Measurements from ENCODE around the gene HS1BP3.
A peak's percentile ranks its signal among the peaks of the same experiment; 100 is the strongest.

HS1BP3 gene

DNA sequence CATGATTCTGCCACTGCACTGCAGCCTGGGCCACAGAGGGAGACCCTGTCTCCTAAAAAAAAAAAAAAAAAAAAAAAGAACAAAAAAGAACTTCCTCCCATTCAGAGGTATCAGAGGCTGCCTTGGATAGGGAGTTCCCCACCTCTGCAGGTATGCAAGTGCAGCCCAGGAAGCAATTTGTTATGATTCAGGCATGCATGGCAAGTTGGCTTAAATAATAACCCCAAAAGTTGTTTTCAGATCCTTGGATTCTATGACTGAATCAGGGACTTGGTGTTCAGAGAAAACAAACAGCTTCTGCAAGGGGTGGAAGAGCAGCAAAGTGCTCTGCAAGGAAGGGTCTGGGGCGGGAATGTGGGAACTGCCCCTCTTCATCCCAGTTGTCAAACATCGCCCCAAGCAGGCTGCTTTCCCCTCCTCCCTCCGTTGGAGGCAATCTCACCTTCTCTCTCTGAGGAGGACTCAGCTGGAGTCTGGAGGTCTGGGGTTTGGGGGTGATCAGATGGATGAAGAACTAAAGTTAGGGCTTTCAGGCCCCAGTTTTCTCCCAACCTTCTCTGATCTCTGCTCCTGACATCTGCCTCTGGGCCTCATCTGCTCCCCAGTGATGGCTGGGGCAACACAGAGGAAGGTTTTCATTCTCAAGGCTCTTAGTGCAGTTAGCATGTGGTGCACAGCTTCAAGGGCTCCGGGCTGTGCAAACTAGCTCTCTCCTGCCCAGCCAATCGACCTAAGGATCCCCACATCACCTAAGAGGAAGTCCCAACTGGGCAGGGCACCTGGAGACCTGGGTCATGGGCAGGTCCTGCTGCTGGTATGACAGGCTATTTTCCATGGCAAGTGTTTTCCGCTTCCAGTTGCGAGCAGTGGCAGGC lies 12.5 kb upstream of the HS1BP3 start:
- no peak for DNase-seq

DNA sequence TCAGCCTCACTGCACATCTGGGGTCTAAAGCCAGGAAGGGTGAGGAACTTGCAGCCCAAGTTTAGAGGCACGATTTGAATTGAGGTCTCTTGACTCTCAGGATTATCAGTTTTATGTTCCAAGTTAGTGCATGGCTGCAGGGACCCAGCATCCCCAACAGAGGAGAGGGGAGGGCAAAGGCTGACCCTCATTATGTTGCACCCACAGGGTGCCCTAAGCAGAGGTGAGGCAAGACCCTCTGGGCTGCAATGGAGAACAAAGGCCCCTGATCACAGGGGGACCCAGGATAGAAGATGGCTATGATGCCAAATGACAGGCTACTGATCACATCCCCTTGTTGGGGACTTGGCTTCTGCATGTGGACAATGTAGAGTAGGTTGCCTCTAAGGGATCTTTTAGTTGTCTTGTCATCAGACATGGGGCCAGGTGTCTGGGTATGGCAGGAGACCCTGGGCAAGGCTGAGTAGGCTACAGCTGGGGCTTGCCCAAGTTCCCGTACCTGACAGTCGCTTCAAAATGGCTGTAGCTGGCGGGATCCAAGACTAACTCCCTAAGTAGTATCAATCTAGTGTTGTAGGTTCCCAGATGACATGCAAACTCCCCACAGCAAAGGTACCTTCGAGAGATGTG lies 11.5 kb upstream of the HS1BP3 start:
- no peak for DNase-seq

DNA sequence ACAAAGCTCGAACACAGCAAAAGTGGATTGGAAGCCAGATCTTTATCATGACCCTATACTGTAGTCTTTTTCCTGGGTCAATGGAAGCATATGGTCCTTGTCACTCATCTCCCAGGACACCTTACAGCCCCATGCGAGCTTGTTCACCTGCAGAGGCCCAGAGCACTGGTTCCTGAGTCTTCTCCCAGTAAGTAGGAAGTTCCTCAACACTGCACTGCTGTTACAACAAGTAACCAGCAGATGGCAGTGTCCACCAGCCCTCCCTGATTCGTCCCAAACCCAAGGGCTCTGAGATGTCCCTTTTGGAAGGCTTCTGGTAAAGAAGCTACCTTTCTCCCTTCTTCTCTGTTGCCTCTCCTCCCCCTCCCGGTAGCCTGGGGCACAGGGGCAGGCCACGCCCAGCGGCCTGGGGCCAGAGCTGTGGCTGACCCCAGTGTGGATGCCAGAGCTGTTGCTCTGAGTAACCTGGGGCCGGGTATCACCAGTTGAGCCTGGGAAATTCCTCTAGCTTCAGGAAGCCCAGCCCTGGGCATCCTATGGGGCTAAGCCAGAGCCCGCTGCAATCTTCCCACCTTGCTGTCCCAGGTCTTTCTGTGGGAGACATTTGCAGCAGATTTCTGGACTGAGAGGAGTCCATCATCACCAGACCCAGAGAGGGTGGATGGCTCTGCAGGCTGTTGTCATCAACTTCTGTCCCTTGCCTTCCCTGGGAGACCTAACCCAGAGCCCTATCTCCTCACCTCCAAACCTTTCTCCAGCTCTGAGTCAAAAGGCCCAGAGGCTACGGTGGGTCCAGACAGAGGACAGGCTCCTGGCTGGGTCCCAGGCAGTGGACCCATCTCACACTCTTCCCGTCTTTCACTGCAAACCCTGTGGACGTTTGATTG lies 10.8 kb upstream of the HS1BP3 start:
- DNase-seq, result peak; percentile 52 to 59

DNA sequence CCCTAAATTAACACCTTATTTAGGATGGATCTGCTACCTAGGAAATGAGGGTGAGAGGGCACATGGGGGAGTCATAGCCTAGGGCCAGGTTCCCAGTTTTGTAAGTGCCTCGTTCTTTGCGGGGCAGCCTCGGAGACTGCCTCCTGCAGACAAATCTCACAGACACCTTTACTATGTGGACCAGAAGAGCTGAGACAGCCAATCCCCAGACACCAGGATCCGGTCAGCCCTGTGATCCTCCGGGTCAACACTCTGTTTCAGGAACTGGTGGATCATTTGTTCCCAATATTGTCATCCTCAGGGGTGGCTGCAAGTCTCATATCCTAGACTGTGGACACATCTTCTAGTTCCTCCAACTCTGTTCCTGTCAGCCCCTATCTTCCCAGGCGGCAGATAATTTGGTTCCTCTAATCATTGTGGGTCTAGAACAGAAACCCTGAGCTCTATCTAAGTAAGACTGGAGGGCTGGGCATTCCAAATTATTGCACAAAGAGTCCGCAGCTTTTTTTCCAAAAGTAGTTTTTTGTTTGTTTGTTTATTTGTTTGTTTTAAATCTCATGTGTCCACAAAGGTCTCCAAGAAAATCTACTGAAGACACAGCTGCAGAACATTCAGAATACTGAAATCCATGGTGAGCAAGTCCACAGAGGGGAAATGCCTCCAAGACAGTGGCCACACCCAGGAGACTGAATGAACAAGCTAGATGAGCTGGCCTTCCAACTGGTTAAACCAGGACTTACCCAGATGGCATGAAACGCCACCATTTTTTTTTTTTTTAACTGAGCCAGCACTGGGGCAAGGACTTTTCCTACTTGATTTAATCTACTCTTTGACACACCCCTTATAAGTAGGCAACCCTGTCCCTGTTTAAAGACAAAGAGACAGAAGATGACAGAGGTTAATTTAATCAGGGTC lies 9.9 kb upstream of the HS1BP3 start:
- DNase-seq, result no peak

DNA sequence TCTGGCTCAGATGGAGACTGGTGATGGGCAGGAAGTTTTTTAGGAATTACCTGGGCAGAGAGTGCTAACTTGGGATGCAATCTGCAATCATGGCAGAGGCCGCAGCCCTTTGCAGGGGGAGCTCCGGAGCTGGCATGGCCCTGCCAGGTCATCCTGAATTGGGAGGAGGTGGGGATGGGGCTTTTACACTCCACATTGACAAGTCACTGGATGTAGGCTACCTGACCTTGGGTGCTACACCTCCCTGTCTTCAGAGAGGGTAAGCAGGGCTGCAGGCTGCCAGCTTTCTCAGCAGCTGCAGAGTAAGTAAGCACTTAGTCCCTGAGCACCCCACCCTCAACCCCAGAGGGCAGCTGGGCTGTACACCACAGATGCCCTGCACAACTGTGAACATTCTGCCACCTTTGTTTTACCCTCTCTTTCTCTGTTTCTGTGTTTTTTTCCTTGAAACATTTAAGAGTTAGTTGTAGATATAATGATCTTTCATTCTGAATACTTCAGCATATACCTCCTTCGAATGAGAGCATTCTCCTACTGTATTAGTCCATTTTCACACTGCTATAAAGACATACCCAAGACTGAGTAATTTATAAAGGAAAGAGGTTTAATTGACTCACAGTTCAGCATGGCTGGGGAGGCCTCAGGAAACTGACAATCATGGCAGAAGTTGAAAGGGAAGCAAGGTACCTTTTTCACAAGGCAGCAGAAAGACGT lies 6.8 kb upstream of the HS1BP3 start:
- DNase-seq, result no peak

GRCh38 chr2:20656561-20656960 lies 5.7 kb upstream of the HS1BP3 start:
- DNase-seq, result no peak

GRCh38 chr2:20654535-20654813 lies 3.6 kb upstream of the HS1BP3 start:
- DNase-seq, result no peak

GRCh38 chr2:20653695-20654534 lies 3.0 kb upstream of the HS1BP3 start:
- no peak for DNase-seq

DNA sequence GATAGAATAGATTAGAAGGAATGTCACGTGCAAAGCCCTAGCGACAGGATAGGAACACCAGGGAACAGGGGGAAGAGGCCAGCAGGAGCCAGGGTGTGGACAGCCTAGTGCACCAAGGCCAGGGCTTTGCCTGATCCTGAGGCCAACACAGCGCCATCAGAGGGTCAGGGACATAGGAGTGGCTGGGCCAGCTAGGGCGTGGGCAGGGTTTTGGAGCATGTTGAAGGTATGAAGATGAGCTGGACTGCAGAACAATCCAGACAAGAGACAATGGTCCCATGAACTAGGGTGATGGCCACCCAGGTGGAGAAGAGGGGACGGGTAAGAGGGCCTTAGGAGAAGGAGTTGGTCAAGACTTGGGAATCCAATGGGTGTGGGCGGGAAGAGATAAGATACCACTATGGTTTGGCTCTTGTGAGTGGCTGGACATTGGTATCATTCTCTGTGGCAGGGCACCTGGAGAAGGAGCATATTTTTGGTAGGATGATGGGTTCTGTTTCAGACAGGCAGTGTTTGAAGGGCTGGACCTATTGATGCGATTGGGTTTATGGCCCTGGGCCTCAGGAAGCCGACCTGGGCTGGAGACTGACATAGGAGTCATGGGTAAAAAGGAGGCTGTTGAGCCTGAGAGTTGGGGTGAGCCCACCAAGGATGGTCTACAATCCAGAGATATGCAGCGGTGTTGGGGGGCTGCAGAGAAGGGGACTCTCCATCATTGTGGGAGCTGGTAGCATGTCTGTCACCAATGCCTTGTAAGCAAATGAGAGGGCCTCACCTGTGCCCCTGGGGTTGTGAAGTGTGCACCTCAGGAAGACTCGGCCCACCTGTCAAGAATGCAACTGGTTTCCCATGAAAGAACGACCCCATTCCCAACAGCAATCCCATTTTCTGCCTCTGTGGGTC lies 2.0 kb upstream of the HS1BP3 start:
- DNase-seq, result no peak

DNA sequence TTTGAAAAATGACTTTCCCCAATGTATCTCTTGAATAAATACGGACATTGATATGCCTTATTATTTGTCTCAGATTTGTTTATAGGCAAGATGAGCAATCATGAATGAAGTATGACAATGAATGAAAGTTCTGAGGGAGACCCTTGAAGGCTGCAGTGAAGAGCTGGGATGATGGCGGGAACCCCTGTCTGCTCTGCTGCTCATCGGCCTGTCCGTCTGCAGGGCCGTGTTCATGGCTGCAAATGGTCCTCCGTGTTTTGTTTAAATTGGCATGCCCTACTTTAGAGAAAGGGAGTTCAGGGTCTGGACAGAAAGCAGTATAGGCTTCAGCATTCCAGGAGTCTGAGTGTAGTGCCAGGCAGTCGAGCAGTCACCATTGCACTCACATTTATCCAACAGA lies 1.2 kb upstream of the HS1BP3 start:
- DNase-seq, result no peak

DNA sequence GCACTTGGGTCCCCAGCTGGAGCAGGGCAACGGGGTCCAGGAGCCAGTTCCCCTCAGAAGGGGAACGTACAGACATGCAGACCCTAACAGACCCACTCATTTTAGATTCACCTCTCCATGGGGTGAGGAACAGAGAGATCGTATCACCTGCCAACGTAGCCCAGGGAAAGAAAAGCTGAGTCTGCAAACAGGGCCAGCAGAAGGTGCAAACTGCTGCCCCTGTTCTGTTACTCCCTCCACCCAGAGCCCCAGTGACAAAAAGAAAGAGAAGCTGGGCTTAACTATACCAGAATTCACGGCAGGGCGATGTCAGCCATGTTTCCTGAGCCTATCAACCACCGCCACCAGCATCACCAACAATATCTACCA lies 817 bp upstream of the HS1BP3 start:
- no peak for DNase-seq

- peak in 1 of 2 experiments; percentile 13 for DNase-seq
Measured at GRCh38 chr2:20650393-20650876, 463 bp downstream of the HS1BP3 start.

GRCh38 chr2:20649976-20650375 lies 922 bp downstream of the HS1BP3 start:
- no peak for DNase-seq

DNA sequence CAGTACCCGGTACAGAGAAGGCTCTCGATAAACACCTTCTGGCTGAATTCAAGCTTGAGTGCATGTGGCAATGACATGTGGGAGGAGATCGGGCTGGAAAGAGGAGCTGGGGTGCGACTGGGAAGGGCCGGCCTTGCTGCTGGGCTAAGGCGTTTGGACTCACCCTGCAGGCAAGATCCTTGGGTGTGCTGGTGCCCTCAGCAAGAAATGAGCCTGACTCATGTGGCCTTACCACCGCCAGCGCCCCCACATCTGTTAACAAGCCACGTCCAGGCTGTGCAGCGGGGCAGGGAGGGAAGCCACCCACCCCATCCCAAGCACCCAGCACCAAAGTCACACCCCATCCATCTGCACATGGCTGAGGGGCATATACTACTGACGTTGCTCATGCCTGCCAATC lies 1.3 kb downstream of the HS1BP3 start:
- DNase-seq, result no peak

DNA sequence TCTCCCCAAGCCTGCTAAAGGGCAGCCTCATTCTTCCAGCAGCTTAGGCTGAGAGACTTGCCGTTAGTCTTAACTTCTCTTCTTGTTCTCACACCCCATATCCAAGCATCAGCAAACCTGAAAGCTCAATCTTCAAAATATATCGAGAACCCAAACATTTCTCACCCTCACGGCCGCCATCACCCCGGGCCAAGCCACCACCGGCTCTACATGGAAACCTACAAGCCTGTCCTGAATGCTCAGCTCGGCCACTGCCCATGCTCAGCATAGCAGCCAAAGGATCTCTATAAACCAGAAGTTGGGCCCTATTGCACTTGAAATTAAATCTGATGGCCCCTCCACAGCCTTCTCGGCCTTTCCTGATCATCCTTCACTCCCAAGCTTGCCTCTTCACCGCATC lies 2.1 kb downstream of the HS1BP3 start:
- no peak for DNase-seq

DNA sequence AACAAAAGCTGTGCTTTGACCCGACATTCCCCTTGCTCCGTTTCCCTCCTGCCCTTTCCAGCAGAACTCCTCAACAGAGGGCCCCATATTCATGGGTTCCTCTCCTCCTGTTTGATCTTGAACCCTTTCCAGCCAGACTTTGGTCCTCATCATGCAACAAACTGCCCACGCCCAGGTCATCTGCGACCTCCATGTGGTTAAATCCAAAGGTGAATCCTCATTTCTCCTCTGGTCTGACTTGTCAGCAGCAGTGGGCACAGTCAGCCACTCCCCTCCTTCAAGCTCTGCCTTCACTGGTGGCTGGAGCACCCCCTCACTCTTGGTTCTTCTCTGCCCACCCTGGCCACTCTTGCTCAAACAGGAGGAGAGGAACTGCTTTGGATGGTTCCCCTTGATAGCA lies 2.7 kb downstream of the HS1BP3 start:
- no peak for DNase-seq

DNA sequence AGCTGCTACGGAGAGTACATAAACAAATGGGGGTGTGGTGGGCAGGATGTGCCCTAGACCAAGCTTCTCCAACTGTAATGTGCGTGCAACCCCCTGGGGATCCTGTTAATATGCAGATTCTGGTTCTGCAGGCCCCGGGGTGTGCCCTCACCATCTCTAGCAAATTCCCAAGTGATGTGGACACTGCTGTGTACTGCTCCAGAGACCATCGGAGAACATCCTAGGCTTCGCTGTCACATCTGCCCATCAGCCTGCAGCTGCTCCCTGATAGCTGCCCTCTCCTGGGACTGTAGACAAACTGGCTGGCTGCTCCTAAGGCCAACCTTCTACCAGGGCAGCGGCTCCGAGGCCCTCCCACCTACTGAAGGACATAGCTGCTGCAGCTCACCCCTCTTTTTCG lies 3.2 kb downstream of the HS1BP3 start:
- DNase-seq, result no peak

DNA sequence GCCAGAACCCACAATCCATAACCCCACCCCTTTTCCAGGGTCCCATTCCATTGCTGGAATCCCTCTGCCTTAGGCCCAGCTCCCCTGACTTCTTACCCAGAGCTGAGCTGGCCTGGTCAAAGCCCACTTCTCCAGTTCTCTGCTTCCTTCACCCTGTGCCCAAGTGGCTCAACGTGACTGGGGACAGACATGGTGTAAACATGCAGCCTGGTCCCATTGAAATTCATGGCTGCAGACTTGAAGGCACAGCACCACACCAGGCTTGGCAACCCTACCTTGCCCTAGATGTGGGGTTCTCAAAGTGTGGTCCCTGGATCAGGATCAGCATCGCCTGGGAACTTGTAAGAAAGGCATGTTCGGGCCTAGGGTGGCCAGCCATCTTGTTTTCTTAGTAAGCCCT lies 3.7 kb downstream of the HS1BP3 start:
- DNase-seq, result no peak

DNA sequence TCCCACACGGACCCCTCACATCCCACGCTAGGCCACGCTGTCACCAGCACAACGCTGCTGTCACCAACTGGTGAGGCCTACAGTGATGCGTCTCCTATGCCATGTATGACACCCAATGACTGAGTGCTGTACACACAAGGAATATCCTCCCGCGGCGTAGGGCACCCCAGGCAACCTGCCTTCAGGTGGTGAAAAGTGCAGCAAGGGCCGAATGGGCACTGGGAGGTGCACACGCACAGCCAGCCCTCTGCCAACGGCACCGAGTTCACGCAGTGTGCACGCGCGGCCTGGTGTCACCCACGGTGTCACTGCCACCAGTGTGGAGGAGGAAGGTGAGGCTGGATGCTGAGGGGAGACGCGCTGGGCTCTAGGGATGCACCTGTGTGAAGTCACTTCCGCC lies 4.5 kb downstream of the HS1BP3 start:
- DNase-seq, result no peak

DNA sequence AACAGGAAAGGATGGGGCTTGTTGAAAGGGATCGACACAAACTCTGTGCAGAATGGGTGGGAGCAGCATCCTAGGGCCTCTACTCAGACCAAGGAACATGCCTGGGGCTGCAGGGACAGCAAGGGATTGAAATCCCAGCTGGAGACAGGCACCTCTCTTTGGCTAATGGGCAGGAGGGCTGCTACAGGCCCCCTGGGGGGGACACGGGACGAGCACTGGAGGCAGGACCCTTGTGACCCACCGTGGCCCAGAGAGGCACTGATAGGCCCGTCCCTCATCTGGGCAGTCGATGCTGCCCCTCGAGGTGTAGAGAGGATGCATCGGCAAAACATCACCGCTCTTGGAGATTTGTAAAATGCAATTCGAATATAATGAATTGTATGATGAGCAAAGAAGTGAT lies 5.1 kb downstream of the HS1BP3 start:
- no peak for DNase-seq
